GM19397 (cell line): Measurements from ENCODE around the gene PPL.
"Not testable (repeated sequence)": the region's sequence is repeated elsewhere in the genome, so short reads cannot be mapped to it uniquely, and the experiment has no call there.

Experiments used
- ATAC-seq: cut with Tn5 transposase; IDR thresholded peaks from one replicate; pipeline ENCODE4 v1.9.1; 2021; ENCODE audit warnings: mild to moderate bottlenecking, moderate library complexity; ENCODE audit not compliant: unreplicated experiment

The PPL gene

GRCh38 chr16:4960579-4960978, 23.6 kb upstream of the PPL start:
- no peak for ATAC-seq

DNA sequence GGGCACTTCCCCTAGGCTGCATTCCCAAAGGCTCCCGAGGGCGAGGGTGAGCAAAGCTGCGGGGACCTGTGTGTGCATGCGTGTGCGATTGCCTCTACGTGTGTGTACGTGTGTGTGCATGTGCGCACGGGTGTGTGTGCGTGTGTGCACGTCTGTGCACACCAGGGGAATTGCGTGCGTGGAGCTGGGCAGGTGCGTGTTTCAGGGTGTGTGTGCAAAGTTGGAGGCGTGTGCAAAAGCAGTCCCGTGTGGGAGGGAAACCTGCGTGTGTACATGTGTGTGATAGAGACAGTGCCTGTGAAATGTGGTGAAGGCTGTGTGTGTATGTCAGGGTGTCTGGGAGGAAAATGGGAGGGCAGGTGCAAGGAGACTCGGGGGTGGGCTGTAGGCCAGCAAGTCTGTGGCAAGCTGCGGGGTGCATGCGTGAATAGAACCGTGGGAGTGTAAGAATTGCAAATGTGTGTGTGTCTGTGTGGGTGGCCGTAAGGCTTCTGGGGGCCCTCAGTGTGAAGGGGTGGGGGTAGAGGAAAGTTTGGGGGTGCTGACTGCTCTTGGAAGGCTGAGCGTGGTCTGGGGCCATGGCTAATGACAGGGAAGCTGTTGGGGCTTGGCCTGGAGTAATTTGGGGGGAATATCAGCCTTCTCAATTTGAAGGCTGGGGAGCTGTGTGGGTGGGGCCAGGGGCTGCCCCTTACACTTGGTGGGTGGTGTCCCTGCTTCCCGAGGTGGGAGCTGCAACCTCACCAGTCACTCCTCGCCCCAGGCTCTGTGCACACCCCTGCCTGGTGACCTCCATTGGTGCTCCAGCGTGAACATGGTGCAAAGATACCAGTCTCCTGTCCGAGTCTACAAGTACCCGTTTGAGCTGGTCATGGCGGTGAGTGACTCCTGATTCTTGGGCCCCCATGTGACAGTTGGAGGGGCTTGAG, 21.8 kb upstream of the PPL start:
- ATAC-seq, result no peak

GRCh38 chr16:4957720-4958509, 21.0 kb upstream of the PPL start, which contains the start of gene SEC14L5:
SEC14L5 (plus strand) TSS chr16:4958330; CDS start chr16:4959324, 994 bp downstream.
- peak; percentile 71 for ATAC-seq

DNA sequence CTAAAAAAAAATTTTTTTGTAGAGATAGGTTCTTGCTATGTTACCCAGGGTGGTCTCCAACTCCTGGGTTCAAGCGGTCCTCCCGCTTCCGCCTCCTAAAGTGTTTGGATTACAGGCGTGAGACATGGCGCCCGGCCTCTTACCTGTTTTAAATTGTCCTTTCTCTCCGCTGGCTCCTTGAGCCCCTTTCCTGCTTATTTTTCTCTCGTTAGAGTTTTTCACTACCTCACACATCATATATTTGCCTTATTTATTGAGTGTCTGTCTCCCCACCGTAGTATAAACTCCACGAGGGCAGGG, 20.4 kb upstream of the PPL start:
- ATAC-seq, result no peak

DNA sequence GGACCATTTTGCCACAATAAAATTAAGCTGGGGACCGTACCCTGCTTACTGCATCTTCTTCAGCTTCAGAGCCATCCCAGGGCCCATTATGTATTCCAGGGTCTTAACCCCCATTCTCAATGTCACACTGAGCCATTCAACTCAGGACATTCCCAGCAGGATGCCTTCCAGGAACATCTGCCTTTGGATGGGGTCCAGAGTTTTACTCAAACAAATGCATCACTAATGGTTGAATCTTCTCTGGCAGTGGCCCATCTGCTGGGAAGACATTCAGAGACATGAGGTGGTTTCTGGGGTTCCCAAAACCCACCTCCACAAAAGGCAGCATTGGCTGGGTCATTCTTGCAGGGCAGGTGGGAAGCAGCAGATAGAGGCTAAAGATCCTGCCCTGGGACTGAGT, 17.8 kb upstream of the PPL start:
- ATAC-seq, result no peak

DNA sequence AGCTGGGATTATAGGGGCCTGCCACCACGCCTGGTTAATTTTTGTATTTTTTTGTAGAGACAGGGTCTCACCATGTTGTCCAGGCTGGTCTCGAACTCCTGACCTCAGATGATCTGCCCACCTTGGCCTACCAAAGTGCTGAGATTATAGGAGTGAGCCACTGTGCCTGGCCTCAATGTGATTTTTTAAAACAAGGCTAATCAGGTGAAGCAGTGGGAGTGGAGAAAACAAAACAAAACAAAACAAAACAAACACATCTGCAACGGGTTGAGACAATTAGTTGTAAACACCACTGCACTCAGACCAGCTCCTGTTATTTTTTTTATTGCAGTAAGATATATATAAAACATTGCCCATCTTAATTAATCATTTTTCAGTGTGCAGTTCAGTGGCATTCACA, 14.6 kb upstream of the PPL start:
- not testable (repeated sequence) for ATAC-seq

DNA sequence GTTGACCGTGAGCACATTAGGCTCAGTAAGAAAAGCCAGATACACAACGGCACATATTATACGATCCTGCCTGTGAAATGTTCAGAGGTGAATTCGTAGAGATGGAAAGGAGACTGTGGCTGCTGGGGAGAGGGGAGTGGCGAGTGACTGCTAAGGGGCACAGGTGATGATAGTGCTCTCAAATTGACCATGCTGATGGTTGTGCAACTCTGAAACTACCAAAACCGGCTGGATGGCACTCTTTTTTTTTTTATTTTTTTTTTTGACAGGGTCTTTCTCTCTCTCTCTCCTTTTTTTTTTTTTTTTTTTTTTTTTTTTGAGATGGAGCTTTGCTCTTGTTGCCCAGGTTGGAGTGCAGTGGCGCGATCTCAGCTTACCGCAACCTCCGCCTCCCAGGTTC, 13.0 kb upstream of the PPL start:
- ATAC-seq, result no peak

- no peak for ATAC-seq
Observed at GRCh38 chr16:4948903-4949766, 12.2 kb upstream of the PPL start.

DNA sequence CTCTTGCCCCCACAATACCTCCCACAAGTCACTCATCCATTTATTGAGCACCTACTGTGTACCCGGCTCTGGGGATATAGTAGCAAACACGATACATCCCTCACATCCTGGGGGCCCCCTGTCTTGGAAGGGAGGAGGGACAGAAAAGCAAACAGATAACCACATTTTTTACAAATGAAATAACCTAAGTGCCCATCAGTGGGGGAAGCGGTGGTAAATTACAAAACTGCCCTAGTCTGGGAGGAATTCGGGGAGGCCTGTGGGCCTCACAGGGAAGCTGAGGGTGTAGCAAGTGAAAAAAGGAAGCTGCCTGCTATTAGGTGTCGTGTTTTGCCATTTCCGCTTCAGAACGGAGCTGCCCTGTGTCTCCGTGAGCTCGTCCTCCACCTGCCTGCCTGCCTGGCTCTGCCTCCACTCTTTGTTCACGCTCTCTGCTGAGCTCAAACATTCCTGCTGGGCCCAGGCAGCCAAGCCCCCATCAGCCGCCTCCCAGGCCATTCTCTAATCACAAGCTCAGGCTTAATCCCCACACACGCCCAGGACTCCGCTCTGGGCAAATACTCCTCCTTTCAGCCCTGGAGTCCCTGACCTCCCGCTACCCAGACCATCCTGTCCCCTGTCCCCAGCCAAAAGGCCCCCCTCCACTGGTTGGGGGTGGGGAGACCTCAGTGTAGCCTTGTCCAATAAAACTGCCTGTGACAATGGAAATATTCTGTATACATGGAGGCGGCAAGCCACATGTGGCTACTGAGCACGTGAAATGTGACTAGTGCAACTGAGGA, 11.0 kb upstream of the PPL start:
- ATAC-seq, result no peak

DNA sequence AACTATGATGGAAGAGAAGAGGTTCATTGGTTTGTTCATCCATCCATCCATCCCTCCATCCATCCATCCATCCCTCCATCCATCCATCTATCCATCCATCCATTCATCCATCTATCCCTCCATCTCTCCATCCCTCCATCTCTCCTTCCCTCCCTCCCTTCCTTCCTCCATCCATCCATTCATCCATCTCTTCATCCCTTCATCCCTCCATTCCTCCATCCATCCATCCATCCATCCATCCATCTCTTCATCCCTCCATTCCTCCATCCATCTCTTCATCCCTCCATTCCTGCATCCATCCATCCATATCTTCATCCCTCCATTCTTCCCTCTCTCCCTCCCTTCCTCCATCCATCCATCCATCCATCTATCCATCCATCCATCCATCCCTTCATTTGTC, 10.0 kb upstream of the PPL start:
- ATAC-seq, result no peak

DNA sequence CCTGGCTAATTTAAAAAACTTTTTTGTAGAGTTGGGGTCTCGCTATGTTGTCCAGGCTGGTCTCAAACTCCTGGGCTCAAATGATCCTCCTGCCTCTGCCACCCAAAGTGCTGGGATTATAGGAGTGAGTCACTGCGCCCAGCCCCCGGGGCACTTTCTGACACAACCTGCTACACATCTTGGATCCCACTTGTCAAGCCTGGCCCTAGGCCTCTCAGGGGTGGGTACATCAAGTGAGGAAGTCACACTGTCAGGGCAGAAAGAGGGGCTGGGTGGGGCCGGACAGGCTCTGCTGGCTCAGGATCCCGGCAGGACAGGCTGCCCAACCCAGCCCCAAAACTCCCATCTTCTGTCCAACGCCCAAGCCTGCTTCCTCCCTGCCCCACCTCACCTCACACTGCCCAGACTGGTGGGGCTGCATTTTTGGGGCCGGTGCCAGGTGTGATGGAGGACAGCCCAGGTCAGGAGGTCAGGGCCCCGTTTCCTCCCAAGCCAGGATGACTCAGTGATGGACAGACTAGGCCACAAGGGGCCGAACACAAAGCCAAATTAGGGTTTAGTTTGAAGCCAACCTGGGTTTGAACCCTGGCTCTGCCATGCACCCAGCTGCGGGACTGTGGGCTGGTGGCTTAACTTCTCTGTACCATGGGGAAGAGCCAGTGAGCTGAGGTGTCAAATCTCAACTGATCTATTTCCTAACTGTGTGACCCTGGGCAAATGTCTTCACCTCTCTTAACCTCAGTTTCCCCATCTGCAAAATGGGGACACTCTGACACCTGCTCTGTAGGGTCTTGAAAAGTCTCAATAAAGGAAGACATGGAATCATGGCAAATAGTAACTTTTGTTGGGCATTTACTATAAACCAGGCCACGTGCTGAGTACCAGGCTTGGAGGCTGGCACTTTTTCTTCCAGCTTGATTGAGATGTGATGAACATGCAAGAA, 8.9 kb upstream of the PPL start:
- ATAC-seq, result no peak

DNA sequence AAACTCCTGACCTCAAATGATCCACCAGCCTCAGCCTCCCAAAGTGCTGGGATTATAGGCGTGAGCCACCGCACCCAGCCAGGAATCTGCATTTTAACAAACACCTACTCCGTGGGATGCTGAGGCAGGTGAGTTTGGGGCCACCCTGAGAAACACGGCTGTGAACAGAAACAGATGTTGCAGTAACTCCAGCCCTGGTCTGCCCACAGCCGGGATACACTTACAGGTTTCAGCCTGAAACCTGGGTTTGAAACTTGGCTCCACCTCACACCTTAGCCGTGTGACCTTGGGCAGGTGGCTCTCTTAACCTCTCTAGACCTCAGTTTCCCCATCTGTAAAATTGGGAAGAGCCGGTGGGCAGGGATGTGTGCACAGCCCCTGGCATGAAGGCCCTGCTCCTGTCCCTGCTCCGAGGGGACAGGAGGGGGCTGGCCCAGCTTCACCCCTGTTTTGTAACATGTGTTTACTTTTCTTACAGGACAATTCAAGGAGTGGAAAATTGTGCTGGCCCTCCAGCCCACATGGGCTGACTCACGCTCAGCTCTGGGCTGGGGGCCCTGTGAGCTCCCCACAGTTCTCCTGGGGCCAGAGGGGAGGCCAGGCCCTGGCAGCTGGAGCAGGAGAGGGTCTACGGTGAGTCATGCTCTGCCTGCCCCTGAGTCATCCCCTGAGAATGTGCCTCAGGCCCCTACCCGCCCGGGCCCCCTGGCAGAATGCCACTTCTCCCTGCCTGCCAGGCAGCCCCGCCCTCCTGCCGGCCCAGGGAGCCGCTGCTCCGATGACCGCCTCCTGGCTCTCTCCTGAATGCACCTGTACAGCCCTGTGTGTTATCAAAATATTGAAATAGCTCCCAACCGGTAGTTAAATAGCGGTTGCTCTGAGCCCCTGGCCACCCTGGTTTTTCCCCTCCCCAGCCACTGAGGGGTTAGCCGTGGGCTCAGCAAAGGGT, 7.7 kb upstream of the PPL start:
- no peak for ATAC-seq

GRCh38 chr16:4942481-4942880, 5.5 kb upstream of the PPL start:
- no peak for ATAC-seq

- no peak for ATAC-seq
Observed at GRCh38 chr16:4940719-4941118, 3.8 kb upstream of the PPL start.

DNA sequence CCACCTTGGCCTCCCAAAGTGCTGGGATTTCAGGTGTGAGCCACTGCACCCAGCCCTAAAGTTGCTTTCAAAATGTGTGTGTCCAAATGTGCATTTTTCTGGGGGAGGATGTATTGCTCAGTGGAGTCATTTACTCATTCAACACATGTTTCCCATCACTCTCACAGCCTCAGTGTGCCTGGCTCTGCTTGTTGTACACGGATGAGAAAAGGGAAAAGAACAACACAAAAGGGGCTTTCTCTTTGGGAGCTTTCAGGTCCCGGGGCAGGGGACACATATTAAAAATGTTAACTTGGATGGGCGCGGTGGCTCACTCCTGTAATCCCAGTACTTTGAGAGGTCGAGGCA, 1.7 kb upstream of the PPL start:
- no peak for ATAC-seq

DNA sequence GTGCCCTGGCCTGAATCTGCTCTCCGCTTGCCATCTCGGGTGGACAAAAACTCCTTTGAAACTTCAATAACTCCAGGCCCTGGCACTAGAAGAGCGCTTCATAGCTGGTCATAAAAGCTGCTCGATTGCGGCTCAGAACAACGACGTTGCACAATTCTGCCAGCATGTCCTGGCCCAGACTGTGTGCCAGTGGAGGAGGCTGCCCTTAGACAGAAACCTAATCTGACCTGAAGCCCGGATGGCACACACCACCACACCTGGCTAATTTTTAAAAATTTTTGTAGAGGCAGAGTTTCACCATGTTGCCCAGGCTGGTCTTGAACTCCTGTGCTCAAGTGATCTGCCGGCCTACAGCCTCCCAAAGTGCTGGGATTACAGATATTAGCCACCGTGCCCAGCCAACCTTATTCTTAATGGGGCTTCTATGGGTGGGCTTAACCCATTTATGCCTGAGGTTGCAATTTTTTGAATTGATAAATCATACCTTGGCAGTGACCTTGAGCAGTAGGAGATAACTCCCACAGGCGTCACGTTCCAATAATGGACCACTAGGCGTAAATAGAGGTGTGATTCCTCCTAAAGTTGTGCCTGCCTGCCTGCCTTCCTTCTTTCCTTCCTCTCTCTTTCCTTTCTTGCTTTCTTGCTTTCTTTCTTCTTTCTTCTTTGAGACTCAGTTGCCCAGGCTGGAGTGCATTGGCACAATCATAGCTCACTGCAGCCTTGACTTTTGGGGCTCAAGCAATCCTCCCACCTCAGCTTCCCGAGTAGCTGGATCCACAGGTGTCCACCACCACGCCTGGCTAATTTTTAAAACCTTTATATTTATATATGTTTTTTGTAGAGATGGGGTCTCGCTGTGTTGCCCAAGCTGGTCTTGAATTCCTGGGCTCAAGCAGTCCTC, 1.1 kb upstream of the PPL start:
- ATAC-seq, result no peak
